SK-N-SH (cell line): ENCODE results near the gene MAD1L1. TPM values are rescaled to one million over a fixed set of nuclear protein-coding genes. Genes with fewer than 3 reads are reported as not detected.

Experiments
- CTCF ChIA-PET: fragments of 300-600, 350-600 bp; formaldehyde crosslinking; extraction: SDS; loops from one replicate; lab custom pipeline; 2021; lab: Yijun Ruan, JAX
- POLR2A ChIA-PET: fragments of 350-600 bp; sonication (Branson Sonifier 250); formaldehyde crosslinking; extraction: SDS; loops from one replicate; lab custom pipeline; 2020; ENCODE audit warnings: antibody characterized with exemption, inconsistent platforms; lab: Yijun Ruan, JAX
- DNase-seq: peaks from one replicate; pipeline ENCODE4 v3.0.0; 2012
- H2AFZ ChIP-seq: fragments of 200-600 bp; sonication (generic); 2 replicates; pipeline ENCODE4 v1.8.1; 2016; ENCODE audit warnings: antibody characterized with exemption, mild to moderate bottlenecking, low read depth
- H3F3A ChIP-seq: fragments of 200-600 bp; sonication (generic); replicated peaks from 2 replicates; pipeline ENCODE3; 2016; ENCODE audit warnings: antibody characterized with exemption, mild to moderate bottlenecking; ENCODE audit not compliant: insufficient read depth
- H3K27ac ChIP-seq, 2 experiments: fragments of 200-500 bp in 1 of 2; fragments of 200-600 bp in 1 of 2; sonication (Bioruptor generic) in 1 of 2; sonication (generic), shearing (Covaris generic) in 1 of 2; 2 replicates each; pipeline versions ENCODE4 v1.5.1 to v1.6.1; 2014 to 2016; ENCODE audit warnings: low read depth in 2 of 2, inconsistent platforms in 1 of 2, low read length in 1 of 2, mild to moderate bottlenecking in 1 of 2, mixed read lengths in 1 of 2
- H3K27me3 ChIP-seq: fragments of 200-600 bp; sonication (generic), shearing (Covaris generic); 2 replicates; pipeline ENCODE4 v1.6.1; 2016; ENCODE audit warnings: mixed run types; ENCODE audit not compliant: insufficient read depth
- H3K36me3 ChIP-seq, 2 experiments: fragments of 200-500 bp in 1 of 2; fragments of 200-600 bp in 1 of 2; sonication (Bioruptor generic) in 1 of 2; sonication (generic) in 1 of 2; replicated peaks in 1 of 2; 2 replicates each; pipeline versions ENCODE3 to v1.5.1; 2014 to 2016; ENCODE audit warnings: low read length in 1 of 2, mild to moderate bottlenecking in 1 of 2; ENCODE audit not compliant: insufficient read depth in 2 of 2, control insufficient read depth in 1 of 2
- H3K4me1 ChIP-seq, 2 experiments: fragments of 200-500 bp in 1 of 2; fragments of 200-600 bp in 1 of 2; sonication (Bioruptor generic) in 1 of 2; sonication (generic), shearing (Covaris generic) in 1 of 2; 2 replicates each; pipeline versions ENCODE4 v1.5.1 to v1.6.1; 2014 to 2016; ENCODE audit warnings: low read depth in 1 of 2, low read length in 1 of 2, mixed run types in 1 of 2; ENCODE audit not compliant: insufficient read depth in 2 of 2, control insufficient read depth in 1 of 2
- H3K4me2 ChIP-seq: fragments of 200-600 bp; sonication (generic), shearing (Covaris generic); 2 replicates; pipeline ENCODE4 v1.6.1; 2017; ENCODE audit warnings: mixed run types
- H3K4me3 ChIP-seq, 2 experiments: fragments of 200-500 bp in 1 of 2; fragments of 200-600 bp in 1 of 2; sonication (Bioruptor generic) in 1 of 2; sonication (generic), shearing (Covaris generic) in 1 of 2; 2 replicates each; pipeline versions ENCODE4 v1.5.1 to v1.8.1; 2014 to 2016; ENCODE audit warnings: low read depth in 2 of 2, inconsistent platforms in 1 of 2, low read length in 1 of 2, mild to moderate bottlenecking in 1 of 2, mixed read lengths in 1 of 2, moderate library complexity in 1 of 2
- H3K79me2 ChIP-seq: fragments of 200-600 bp; sonication (generic); 2 replicates; pipeline ENCODE4 v1.8.1; 2017; ENCODE audit warnings: mild to moderate bottlenecking; ENCODE audit not compliant: insufficient read depth
- H3K9ac ChIP-seq: fragments of 200-600 bp; sonication (generic); 2 replicates; pipeline ENCODE4 v1.6.1; 2017; ENCODE audit warnings: mixed run types
- H3K9me2 ChIP-seq: fragments of 200-600 bp; sonication (generic); 2 replicates; pipeline ENCODE4 v1.6.1; 2017; ENCODE audit warnings: mixed run types
- H3K9me3 ChIP-seq: fragments of 200-600 bp; sonication (generic); 2 replicates; pipeline ENCODE4 v1.6.1; 2017; ENCODE audit warnings: mixed run types, mild to moderate bottlenecking, moderate library complexity
- H4K20me1 ChIP-seq: fragments of 200-600 bp; sonication (generic); 2 replicates; pipeline ENCODE4 v1.6.1; 2017; ENCODE audit warnings: mild to moderate bottlenecking, mixed run types; ENCODE audit not compliant: insufficient read depth
- CHD2 ChIP-seq: fragments of 150-350 bp; IDR thresholded peaks from 2 replicates; pipeline ENCODE4 v1.6.1; 2018; ENCODE audit warnings: low read length; ENCODE audit not compliant: partially characterized antibody
- CTCF ChIP-seq: fragments of 200-600 bp; sonication (generic); IDR thresholded peaks from 2 replicates; pipeline ENCODE4 v1.6.1; 2017; ENCODE audit warnings: antibody characterized with exemption, mild to moderate bottlenecking, moderate library complexity
- FOSL2 ChIP-seq: IDR thresholded peaks from 2 replicates; pipeline ENCODE4 v1.4.0; 2012; ENCODE audit warnings: low read depth, mild to moderate bottlenecking, moderate library complexity, borderline replicate concordance
- FOXM1 ChIP-seq: IDR thresholded peaks from 2 replicates; pipeline ENCODE4 v1.4.0; 2012; ENCODE audit warnings: low read depth, mild to moderate bottlenecking
- MAX ChIP-seq: IDR thresholded peaks from 2 replicates; pipeline ENCODE4 v1.4.0; 2012; ENCODE audit warnings: low read depth
- MEF2A ChIP-seq: IDR thresholded peaks from 2 replicates; pipeline ENCODE4 v1.4.0; 2012; ENCODE audit warnings: low read depth, borderline replicate concordance
- POLR2AphosphoS5 ChIP-seq: IDR thresholded peaks from 2 replicates; pipeline ENCODE4 v1.6.1; 2012; ENCODE audit warnings: low read depth, low read length
- RFX5 ChIP-seq: IDR thresholded peaks from 2 replicates; pipeline ENCODE4 v1.6.1; 2012; ENCODE audit warnings: mild to moderate bottlenecking, improper control_type of control experiment, low read length
- RXRA ChIP-seq: IDR thresholded peaks from 2 replicates; pipeline ENCODE4 v1.4.0; 2012; ENCODE audit warnings: low read depth, mild to moderate bottlenecking, borderline replicate concordance
- SIN3A ChIP-seq: IDR thresholded peaks from 2 replicates; pipeline ENCODE4 v1.6.1; 2012; ENCODE audit warnings: low read depth, mild to moderate bottlenecking, low read length, moderate library complexity, borderline replicate concordance
- TAF1 ChIP-seq: IDR thresholded peaks from 2 replicates; pipeline ENCODE4 v1.6.1; 2012; ENCODE audit warnings: low read depth, mild to moderate bottlenecking, low read length, moderate library complexity, borderline replicate concordance
- TEAD4 ChIP-seq: IDR thresholded peaks from 2 replicates; pipeline ENCODE4 v1.4.0; 2012; ENCODE audit warnings: mild to moderate bottlenecking, borderline replicate concordance; ENCODE audit not compliant: insufficient read depth
- USF1 ChIP-seq: IDR thresholded peaks from 2 replicates; pipeline ENCODE4 v1.4.0; 2012; ENCODE audit warnings: low read depth, borderline replicate concordance
- WGBS: methylation state at CpG from one replicate; pipeline ENCODE4 v1.1.6; 2017; ENCODE audit warnings: low lambda C conversion rate; 5-methylcytosine and 5-hydroxymethylcytosine counted together
- polyA plus RNA-seq, 3 experiments: library from polyadenylated mRNA; depleted of rRNA; stranded (reverse); fragments of >200 nt; gene quantifications; 2 replicates each; pipeline ENCODE4 v1.2.3, GENCODE V29; 2012
- TF ChIP-seq, protein P1 (sequence below): IDR thresholded peaks from 2 replicates; pipeline ENCODE4 v1.4.0; 2012; ENCODE audit warnings: low read depth, borderline replicate concordance

The MAD1L1 gene
- polyA plus RNA-seq, 1 of the 3 experiments (the other 2 are of a cell fraction) = 46.2 TPM

GRCh38 chr7:2134740-2135139 lies 98.0 kb downstream of the MAD1L1 start:
- ChIA-PET CTCF (interaction anchor here (0.8 to 1.0 kb wide), 2 partner anchors 9 to 321 kb away, joined by 3 read pairs; no protein-coding TSS in a partner anchor), POLR2A (interaction anchor here (1.2 kb wide), 1 partner anchor 10 kb away, joined by 3 read pairs; no protein-coding TSS in a partner anchor)
- Histone ChIP-seq H3K4me1 (peaks cover 0 to 27% of the 10 kb centered on the region in 2 experiments; a peak in 2 of 4 replicates), H3K9me2 (no peaks in the 10 kb centered on the region), H3K27ac (no peak overlapping the region), H3K9me3 (no peaks in the 10 kb centered on the region), H4K20me1 (0 out of 2 replicates have a peak, but pooled peaks cover 3% of the 10 kb centered on the region), H3K27me3 (no peaks in the 10 kb centered on the region), H3F3A (no peaks in the 10 kb centered on the region), H3K36me3 (peaks cover 0 to 27% of the 10 kb centered on the region in 2 experiments), H2AFZ (no peak overlapping the region), H3K4me3 (no peak overlapping the region), H3K79me2 (no peaks in the 10 kb centered on the region), H3K4me2 (no peak overlapping the region), H3K9ac (no peak overlapping the region)
- 97% methylated on average over 5 of the region's 5 CpGs for WGBS
- TF ChIP-seq CTCF (no peak), RXRA (no peak), USF1 (no peak), FOXM1 (no peak), RFX5 (no peak), POLR2AphosphoS5 (no peak), FOSL2 (no peak), CHD2 (no peak), MEF2A (no peak), SIN3A (no peak), MAX (no peak), TEAD4 (no peak), TAF1 (no peak)
- TF ChIP-seq, protein P1, sequence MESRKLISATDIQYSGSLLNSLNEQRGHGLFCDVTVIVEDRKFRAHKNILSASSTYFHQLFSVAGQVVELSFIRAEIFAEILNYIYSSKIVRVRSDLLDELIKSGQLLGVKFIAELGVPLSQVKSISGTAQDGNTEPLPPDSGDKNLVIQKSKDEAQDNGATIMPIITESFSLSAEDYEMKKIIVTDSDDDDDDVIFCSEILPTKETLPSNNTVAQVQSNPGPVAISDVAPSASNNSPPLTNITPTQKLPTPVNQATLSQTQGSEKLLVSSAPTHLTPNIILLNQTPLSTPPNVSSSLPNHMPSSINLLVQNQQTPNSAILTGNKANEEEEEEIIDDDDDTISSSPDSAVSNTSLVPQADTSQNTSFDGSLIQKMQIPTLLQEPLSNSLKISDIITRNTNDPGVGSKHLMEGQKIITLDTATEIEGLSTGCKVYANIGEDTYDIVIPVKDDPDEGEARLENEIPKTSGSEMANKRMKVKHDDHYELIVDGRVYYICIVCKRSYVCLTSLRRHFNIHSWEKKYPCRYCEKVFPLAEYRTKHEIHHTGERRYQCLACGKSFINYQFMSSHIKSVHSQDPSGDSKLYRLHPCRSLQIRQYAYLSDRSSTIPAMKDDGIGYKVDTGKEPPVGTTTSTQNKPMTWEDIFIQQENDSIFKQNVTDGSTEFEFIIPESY = no peak
- no peak for DNase-seq
